ENCODE measurements around the gene PDZD2.

GRCh38 chr5:31674371-31674951, 35.5 kb downstream of the PDZD2 start:
- TF ChIP-seq, protein P1, sequence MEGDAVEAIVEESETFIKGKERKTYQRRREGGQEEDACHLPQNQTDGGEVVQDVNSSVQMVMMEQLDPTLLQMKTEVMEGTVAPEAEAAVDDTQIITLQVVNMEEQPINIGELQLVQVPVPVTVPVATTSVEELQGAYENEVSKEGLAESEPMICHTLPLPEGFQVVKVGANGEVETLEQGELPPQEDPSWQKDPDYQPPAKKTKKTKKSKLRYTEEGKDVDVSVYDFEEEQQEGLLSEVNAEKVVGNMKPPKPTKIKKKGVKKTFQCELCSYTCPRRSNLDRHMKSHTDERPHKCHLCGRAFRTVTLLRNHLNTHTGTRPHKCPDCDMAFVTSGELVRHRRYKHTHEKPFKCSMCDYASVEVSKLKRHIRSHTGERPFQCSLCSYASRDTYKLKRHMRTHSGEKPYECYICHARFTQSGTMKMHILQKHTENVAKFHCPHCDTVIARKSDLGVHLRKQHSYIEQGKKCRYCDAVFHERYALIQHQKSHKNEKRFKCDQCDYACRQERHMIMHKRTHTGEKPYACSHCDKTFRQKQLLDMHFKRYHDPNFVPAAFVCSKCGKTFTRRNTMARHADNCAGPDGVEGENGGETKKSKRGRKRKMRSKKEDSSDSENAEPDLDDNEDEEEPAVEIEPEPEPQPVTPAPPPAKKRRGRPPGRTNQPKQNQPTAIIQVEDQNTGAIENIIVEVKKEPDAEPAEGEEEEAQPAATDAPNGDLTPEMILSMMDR (IDR thresholded peaks at IDR 0.05; ENCODE audit: poor library complexity, severe bottlenecking), result no peak
- TF ChIP-seq, protein P2, sequence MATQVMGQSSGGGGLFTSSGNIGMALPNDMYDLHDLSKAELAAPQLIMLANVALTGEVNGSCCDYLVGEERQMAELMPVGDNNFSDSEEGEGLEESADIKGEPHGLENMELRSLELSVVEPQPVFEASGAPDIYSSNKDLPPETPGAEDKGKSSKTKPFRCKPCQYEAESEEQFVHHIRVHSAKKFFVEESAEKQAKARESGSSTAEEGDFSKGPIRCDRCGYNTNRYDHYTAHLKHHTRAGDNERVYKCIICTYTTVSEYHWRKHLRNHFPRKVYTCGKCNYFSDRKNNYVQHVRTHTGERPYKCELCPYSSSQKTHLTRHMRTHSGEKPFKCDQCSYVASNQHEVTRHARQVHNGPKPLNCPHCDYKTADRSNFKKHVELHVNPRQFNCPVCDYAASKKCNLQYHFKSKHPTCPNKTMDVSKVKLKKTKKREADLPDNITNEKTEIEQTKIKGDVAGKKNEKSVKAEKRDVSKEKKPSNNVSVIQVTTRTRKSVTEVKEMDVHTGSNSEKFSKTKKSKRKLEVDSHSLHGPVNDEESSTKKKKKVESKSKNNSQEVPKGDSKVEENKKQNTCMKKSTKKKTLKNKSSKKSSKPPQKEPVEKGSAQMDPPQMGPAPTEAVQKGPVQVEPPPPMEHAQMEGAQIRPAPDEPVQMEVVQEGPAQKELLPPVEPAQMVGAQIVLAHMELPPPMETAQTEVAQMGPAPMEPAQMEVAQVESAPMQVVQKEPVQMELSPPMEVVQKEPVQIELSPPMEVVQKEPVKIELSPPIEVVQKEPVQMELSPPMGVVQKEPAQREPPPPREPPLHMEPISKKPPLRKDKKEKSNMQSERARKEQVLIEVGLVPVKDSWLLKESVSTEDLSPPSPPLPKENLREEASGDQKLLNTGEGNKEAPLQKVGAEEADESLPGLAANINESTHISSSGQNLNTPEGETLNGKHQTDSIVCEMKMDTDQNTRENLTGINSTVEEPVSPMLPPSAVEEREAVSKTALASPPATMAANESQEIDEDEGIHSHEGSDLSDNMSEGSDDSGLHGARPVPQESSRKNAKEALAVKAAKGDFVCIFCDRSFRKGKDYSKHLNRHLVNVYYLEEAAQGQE (IDR thresholded peaks at IDR 0.05; ENCODE audit: borderline replicate concordance), result no peak
- TF ChIP-seq POLR2AphosphoS5 (IDR thresholded peaks at IDR 0.05), result no peak
- TF ChIP-seq MXI1 (conservative IDR thresholded peaks at IDR 0.05; ENCODE audit: poor library complexity, severe bottlenecking), result no peak
- TF ChIP-seq RAD21 (conservative IDR thresholded peaks at IDR 0.05), result no peak
- no peak for TF ChIP-seq EP300 (conservative IDR thresholded peaks at IDR 0.05; ENCODE audit: poor library complexity, severe bottlenecking)
- TF ChIP-seq EZH2 (IDR thresholded peaks at IDR 0.05; ENCODE audit: borderline replicate concordance, insufficient read depth, low read length, poor library complexity, severe bottlenecking), result no peak
